GM10847 (cell line): ENCODE results near the gene ERICH4.

Source experiments
- POLR2A ChIP-seq: IDR thresholded peaks from 2 replicates; pipeline ENCODE4 v1.6.1; 2011; ENCODE audit not compliant: insufficient read length; ENCODE audit errors: extremely low read depth

The ERICH4 gene

DNA sequence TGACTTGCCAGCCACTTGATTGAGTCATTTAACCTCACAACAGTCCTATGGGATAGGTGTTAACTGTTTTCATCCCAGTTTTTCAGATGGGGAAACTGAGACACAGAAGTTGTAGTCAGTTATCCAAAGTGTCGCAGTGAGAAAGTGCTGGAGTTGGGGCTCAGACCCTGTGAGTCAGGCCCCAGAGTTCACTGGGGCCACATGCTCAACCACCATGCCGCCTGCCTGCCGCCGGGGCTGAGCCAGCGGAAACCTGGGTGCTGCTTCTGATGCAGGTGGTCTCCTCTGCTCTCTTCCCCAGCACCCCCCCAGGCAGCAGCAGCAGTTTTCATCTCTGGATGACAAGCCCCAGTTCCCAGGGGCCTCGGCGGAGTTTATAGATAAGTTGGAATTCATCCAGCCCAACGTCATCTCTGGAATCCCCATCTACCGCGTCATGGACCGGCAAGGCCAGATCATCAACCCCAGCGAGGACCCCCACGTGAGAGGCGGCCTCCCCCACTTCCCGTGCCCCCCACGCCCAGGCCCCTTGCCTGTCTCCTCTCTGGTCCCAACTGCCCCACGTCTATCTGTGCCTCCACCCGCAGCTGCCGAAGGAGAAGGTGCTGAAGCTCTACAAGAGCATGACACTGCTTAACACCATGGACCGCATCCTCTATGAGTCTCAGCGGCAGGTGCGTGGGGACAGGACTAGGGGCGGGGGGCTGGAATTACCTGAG lies 32.5 kb upstream of the ERICH4 start:
- no peak for TF ChIP-seq POLR2A

DNA sequence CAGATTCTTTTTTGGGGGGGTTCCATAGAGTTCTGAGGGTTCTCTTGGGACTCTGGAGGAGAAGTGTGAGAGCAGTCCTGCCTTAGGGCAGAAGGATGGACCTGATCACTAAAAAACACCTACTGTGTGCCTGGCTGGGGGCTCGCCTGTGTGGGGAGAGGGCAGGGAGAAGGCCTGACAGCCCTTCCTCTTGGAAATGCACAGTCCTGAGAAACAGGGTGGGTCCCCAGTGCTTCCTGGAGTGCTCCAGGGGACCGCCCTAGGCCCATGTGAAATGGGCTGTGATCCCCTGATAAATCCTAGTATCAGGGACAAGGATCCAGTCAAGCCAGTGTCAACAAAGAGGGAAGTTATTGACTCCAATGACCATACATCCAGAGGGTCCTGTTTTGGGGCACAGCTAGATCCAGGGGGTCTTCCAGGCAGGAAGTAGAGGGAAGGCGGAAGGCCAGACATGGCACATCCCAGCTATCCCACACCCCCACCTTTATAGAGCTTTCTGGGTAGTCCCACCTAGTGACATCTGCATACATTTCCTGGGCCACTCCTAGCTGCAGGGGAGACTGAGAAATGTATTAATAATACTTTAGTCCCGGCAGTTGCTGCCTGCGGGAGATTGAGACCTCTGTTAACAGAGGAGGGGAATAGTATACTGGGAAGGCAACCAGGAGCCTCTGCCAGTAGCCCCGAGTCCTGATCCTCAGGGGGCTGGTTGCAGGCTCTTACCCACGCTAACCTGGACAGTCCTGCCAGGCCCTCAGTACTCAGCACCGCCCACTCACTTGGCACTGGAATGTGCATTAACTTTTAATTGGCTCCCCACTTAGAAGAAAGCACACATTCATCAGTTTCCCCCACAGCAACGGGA lies 31.6 kb upstream of the ERICH4 start:
- TF ChIP-seq POLR2A = no peak

GRCh38 chr19:41411968-41412265 lies 31.0 kb upstream of the ERICH4 start:
- TF ChIP-seq POLR2A = no peak

GRCh38 chr19:41412953-41413352 lies 30.0 kb upstream of the ERICH4 start:
- no peak for TF ChIP-seq POLR2A

DNA sequence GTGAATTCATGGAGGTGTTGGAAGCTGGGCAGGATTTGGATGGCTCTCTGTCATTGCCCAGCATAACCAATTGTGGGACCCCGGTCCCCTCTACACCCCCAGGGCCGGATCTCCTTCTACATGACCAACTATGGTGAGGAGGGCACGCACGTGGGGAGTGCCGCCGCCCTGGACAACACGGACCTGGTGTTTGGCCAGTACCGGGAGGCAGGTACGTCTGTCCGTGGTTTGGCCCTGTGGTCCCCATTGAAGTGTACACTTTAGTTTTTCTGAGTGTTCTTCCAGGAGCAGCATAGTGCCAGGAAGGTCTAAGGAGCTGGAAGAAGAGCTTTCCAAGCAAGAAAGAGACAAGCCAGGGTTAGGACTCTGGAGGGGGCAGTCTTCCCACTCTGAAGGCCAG lies 29.0 kb upstream of the ERICH4 start:
- TF ChIP-seq POLR2A = no peak

- no peak for TF ChIP-seq POLR2A
Observed at GRCh38 chr19:41414461-41414860, 28.5 kb upstream of the ERICH4 start.

DNA sequence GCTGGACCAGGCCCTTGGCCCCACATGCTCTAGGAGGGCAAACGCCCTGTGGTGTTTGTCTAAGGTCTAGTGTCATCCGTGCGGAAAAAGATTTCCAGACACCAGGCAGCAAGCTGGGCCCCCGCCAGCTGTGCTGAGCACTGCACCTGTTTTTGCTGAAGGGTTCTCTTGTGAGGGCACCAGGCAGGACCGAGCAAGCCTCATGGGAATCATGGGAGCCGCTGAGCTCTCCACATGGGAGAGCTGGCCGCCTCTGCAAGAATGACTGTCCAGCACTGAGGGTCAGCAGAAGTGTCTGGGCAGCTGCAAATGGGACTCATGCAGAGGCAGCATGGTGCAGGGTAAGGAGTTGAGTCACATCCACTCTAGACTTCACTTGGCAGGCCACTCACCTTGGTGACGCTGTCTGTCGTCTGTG lies 27.8 kb upstream of the ERICH4 start:
- no peak for TF ChIP-seq POLR2A

- no peak for TF ChIP-seq POLR2A
Observed at GRCh38 chr19:41416194-41416674, 26.7 kb upstream of the ERICH4 start.

DNA sequence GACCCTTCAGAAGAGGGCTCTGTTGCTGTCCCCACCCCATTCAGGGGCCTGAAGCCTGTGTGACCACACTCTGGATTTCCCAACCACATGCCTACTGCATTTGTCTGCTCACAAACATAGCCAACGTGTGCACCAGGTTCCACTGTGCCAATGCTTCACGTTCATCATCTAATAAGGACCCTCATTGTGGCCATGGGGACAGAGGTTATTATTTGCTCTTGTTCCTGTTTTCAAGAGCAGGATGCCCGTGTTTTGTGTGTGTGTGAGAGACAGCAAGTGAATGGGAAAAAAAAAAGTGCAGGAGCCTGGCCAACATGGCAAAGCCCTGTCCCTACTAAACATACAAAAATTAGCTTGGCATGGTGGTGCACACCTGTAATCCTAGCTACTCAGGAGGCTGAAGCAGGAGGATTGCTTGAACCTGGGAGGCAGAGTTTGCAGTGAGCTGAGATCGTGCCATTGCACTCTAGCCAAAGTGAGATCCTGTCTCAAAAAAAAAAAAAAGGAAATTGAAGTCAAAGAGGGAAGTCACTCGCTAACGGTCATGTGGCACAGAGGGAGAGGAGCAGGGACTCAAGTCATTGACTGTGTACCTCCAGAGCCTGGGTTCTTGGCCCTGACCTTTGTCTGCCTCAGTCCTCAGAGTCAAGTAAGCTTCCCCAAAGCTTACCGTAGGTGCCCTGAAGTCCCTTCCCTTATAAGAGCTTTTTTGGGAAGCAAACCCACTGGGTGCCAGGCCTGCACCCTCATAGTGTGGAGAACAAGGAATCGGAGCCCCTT lies 22.7 kb upstream of the ERICH4 start:
- no peak for TF ChIP-seq POLR2A

GRCh38 chr19:41421314-41421713 lies 21.6 kb upstream of the ERICH4 start:
- TF ChIP-seq POLR2A = no peak

GRCh38 chr19:41421973-41422372 lies 21.0 kb upstream of the ERICH4 start:
- no peak for TF ChIP-seq POLR2A

DNA sequence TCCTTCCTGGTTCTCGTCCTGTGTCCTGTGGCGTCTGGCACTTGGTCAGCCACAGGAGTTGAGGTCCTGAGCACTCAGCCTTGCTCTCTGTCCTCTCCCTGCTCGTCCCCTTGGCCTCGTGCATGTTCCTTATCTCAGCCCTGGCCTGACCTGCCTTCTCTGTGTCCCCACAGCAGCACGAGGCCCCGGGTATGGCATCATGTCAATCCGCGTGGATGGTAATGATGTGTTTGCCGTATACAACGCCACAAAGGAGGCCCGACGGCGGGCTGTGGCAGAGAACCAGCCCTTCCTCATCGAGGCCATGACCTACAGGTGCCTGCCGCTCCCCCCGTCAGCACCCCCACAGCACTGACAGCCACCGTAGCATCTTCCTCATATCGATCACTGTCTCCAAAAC lies 20.5 kb upstream of the ERICH4 start:
- TF ChIP-seq POLR2A = no peak

GRCh38 chr19:41422955-41423354 lies 20.0 kb upstream of the ERICH4 start:
- TF ChIP-seq POLR2A = no peak

DNA sequence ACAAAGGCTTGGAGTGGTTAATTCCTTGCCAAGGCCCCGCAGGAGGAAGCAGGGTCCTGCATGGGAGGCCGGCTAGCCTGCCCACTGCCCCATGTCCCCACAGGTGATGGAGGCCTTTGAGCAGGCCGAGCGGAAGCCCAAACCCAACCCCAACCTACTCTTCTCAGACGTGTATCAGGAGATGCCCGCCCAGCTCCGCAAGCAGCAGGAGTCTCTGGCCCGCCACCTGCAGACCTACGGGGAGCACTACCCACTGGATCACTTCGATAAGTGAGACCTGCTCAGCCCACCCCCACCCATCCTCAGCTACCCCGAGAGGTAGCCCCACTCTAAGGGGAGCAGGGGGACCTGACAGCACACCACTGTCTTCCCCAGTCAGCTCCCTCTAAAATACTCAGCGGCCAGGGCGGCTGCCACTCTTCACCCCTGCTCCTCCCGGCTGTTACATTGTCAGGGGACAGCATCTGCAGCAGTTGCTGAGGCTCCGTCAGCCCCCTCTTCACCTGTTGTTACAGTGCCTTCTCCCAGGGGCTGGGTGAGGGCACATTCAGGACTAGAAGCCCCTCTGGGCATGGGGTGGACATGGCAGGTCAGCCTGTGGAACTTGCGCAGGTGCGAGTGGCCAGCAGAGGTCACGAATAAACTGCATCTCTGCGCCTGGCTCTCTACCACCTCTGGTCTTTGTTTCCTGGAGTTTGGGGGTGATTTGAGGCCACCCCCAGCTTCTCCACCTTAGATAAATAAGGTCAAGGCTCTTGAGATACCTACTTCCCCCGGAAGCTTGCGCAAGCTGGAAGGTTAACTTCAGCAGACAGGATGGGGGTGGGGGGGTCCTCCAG lies 18.4 kb upstream of the ERICH4 start:
- no peak for TF ChIP-seq POLR2A
